PFSK-1 (cell line): Measurements from ENCODE around the gene TNNC1.

Experiments used
- FOXP2 ChIP-seq: optimal IDR thresholded peaks from 2 replicates; pipeline ENCODE3; 2011; ENCODE audit warnings: borderline replicate concordance, control low read depth, inconsistent platforms; ENCODE audit not compliant: insufficient read depth; ENCODE audit errors: extremely low read length, extremely low read depth
- POLR2AphosphoS5 ChIP-seq: IDR thresholded peaks from 2 replicates; pipeline ENCODE4 v1.6.1; 2012; ENCODE audit warnings: low read depth, mild to moderate bottlenecking, control low read depth, low read length, moderate library complexity
- REST ChIP-seq, 2 experiments: IDR thresholded peaks; 2 replicates each; pipeline versions ENCODE4 v1.6.1 to v1.8.0; 2011 to 2012; ENCODE audit warnings: low read depth in 2 of 2, low read length in 2 of 2, control low read depth in 1 of 2, inconsistent platforms in 1 of 2, mild to moderate bottlenecking in 1 of 2, moderate library complexity in 1 of 2; ENCODE audit not compliant: insufficient read depth in 1 of 2
- SIN3A ChIP-seq: IDR thresholded peaks from 2 replicates; pipeline ENCODE4 v1.6.1; 2012; ENCODE audit warnings: mild to moderate bottlenecking, low read length, moderate library complexity, borderline replicate concordance; ENCODE audit not compliant: insufficient read depth
- TAF1 ChIP-seq: IDR thresholded peaks from 2 replicates; pipeline ENCODE4 v1.6.1; 2012; ENCODE audit warnings: low read length, control low read depth, borderline replicate concordance; ENCODE audit not compliant: insufficient read depth

The TNNC1 gene

GRCh38 chr3:52429779-52430415 lies 23.9 kb downstream of the TNNC1 start:
- TF ChIP-seq POLR2AphosphoS5 = no peak
- no peak for TF ChIP-seq REST (IDR thresholded peaks at IDR 0.05; ENCODE audit: insufficient read depth in 1 of 2, low read depth in 2 of 2, low read length in 2 of 2)

GRCh38 chr3:52429031-52429430 lies 24.8 kb downstream of the TNNC1 start:
- no peak for TF ChIP-seq FOXP2
- no peak for TF ChIP-seq POLR2AphosphoS5
- no peak for TF ChIP-seq SIN3A
- TF ChIP-seq TAF1 = no peak
- no peak for TF ChIP-seq REST (IDR thresholded peaks at IDR 0.05; ENCODE audit: insufficient read depth in 1 of 2, low read depth in 2 of 2, low read length in 2 of 2)

- TF ChIP-seq FOXP2 = no peak
- TF ChIP-seq POLR2AphosphoS5 = no peak
- TF ChIP-seq SIN3A = no peak
- TF ChIP-seq TAF1 = no peak
- no peak for TF ChIP-seq REST (IDR thresholded peaks at IDR 0.05; ENCODE audit: insufficient read depth in 1 of 2, low read depth in 2 of 2, low read length in 2 of 2)
These were observed 25.5 kb downstream of the TNNC1 start for GRCh38 chr3:52428151-52429005.

- TF ChIP-seq REST (IDR thresholded peaks at IDR 0.05; ENCODE audit: insufficient read depth in 1 of 2, low read depth in 2 of 2, low read length in 2 of 2) (no peak), SIN3A (no peak), FOXP2 (no peak), TAF1 (no peak), POLR2AphosphoS5 (no peak)
These were observed 30.7 kb downstream of the TNNC1 start for GRCh38 chr3:52423173-52423572.
